Stimulated activated CD4-positive, alpha-beta T cell treated with anti-CD3 and anti-CD28 coated beads, TNF-alpha, amount 100 ng/mL, for 1 hour (primary cell): ENCODE results near the gene IFT74.

Experiments used
- DNase-seq, 3 donors: peaks; one replicate each; pipeline ENCODE4 v3.0.0-alpha.2; 2020; ENCODE audit warnings: low read depth in 3 of 3, low spot score in 1 of 3

The IFT74 gene

DNA sequence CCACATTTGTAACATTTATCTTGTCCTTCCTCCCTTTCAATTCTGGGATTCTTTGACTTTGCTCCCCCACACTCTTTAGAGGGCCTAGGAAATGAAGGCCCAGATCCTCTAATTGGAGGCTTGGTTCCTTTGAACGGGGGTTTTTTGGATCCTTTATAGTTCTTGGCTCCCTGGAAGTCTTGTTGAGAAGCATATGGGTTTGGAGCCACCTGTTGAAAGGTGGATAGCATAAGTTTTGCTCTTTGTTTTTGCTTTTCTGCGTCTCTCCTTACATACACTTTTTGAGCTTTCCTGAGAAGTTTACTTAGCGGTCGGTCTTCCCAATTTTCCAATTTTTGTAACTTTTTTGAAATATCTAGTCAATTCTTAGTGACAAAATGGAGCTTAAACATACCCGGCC lies 17.8 kb downstream of the IFT74 start:
- no peak for DNase-seq

DNA sequence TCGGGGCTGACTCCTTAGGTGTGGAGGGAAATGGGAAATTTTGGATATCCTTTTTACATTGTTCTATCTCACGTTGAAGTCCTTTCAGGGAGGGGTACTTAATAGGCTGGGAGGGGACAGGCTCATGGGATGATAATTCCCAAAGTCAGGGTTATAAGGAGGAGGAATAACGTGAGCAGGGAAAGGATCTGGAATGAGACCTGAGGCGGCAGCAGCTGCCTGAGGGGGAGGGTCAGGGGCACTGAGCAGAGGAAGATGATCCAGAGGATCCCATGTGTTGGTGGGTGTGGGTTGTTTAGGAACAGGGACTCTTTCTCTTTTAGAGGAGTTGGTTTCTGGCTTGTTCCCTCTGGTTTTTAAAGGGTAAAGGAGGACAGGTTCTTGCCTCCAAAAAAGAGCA lies 18.7 kb downstream of the IFT74 start:
- no peak for DNase-seq

DNA sequence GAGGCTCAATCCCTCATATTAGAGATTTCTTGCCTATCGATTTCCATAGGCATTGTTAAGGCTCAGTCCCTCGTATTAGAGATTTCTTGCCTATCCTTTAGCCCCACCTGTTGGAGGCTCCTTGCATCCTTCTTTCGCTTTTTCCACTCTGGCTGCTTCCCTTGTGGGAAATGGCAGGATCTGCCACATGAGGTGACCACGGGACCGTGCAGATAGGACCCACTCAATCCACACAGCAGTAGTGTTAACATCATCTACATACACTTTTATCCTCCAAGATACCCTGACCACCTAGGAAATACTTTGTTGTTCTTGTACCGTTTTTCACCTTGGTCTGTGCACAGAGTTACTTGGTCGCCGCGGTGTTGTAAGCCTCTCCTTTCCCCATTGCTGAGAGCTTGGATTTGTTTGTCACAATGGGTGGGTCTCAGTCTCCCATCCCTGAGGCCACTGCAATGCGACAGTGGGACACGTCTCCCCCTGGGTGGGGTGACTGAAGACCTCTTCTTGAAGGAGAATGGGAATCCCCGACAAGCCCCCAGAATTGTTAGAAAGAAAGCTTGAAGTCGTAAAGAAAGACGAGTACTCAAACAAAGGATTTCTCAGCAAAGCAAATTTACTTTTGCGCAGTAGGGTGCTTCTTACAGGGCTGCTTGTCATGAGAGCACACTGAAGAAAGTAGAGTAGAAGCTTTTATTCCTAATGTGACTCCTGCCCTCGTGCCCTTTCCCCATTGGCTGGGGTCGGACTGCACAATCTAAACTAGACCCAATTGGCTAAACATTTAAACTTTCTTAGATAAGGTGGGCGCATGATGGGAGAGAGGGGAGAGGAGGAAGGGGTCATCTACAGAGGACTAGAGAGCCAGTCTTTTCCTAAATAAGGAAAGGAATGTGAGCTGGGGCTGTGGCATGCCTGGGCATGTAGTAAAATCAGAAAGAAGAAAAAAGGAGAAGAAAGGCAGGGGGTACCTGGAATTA lies 19.8 kb downstream of the IFT74 start:
- DNase-seq: no peak

DNA sequence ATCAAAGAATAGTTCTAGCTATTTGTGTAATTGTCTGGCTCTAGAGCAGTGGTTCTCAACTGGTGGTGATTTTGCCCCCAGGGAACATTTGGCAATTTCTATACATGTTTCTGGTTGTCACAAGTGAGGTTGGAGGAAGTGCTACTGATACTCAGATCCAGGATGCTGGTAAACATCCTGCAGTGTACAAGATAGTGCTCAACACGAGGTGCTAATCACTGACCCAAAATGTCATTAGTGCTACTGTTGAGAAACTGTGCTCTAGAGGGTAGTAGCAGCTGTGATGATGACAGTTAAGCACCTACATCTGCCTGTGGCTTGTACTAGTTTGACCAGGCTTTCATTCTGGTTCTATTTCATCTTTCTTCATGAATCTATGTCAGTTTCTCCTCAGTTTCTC lies 27.1 kb downstream of the IFT74 start:
- no peak for DNase-seq

DNA sequence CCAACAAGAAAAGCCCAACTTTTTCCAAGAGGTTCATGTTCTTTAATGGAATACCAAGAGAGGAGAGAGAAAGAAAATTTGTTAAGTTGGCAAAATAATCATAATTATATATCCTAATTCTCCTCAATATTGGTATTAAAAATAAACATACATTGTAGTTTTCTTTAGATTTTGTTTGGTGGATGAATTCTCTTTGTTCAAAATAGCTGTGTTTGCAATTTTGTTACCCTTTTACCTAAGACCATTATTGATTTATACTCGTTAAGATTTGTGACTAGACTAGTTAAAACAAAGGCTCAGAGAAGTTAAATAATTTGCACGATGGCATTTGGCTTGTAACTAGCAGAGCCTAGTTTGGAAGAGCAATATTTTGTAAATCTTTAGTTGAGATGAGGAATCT lies 39.6 kb downstream of the IFT74 start:
- no peak for DNase-seq

DNA sequence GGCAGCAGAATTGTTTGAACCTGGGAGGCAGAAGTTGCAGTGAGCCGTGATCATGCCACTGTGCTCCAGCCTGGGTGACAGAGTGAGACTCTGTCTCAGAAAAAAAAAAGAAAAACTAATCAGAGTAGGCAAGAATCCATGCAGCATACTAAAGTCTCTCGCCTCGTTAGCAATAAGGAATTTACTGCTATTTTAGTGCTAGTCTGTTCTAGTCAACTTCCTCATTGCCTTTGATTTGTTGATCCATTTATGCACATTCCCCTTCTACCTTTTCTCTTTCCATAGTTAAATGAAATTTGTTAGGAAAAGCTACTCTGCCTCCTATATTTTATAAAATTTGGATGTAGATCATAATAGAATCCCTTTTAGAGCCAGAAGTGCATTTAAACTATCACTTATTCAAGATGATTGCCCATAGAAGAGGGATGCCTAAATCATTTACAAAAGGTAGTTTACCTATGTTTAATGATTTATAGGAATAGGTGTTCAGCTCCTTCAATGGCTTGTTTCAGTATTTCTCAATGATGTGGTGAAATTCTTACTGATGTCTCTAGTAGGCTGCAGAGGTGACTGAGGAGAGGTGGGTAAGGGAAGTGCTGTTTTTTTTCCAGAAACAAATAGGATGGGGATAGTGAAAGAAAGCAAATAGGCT lies 47.3 kb downstream of the IFT74 start:
- no peak for DNase-seq

DNA sequence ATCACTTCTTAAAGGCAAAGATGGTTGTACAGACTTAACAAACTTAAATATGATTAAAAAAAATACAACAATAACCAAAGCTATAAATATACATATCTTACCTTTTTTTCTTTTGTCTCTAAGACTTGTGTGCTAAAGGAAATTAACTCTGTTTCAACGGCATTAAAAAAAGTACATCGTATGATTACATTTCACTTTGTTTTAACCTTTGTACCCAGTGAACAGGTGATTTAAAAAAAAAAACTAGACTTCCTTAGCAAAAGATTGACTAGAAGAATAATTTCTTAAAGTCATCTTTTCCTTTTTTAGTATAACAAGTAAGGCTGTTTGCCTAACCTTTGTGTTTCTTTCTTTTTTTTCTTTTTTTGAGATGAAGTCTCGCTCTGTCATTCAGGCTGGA lies 49.3 kb downstream of the IFT74 start, which contains the start of gene LRRC19:
LRRC19 (minus strand) TSS at position 182 of the 400 bp plus-strand sequence. CDS start 5,978 bp downstream, outside the sequence.
- no peak for DNase-seq

DNA sequence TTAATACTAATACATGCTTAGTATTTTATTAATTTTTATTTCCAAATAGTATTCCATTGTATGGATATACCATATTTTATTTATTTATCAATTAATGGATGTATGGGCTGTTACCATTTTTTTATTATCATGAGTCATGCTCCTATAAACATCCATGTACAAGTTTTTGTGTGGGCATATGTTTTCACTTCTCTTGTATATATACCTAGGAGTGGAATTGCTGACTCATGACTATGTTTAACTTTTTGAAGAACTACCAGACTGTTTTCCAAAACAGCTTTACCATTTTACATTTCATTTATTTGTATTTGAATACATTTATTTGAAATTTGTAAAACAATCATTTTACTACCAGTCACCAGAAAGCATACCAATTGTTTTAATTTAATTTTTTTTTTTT lies 63.4 kb downstream of the IFT74 start:
- no peak for DNase-seq

DNA sequence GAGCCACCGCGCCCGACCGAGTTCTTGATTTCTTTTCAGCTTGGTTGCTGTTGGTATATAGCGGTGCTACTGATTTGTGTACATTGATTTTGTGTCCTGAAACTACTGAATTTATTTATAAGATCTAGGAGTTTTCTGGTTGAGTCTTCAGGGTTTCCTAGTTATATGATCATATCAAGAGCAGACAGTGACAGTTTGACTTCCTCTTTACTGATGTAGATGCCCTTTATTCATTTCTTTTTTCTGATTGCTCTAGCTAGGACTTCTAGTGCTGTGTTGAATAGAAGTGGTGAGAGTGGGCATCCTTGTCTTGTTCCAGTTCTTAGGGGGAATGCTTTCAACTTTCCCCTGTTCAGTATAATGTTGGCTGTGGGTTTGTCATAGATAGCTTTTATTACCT lies 66.7 kb downstream of the IFT74 start:
- no peak for DNase-seq

DNA sequence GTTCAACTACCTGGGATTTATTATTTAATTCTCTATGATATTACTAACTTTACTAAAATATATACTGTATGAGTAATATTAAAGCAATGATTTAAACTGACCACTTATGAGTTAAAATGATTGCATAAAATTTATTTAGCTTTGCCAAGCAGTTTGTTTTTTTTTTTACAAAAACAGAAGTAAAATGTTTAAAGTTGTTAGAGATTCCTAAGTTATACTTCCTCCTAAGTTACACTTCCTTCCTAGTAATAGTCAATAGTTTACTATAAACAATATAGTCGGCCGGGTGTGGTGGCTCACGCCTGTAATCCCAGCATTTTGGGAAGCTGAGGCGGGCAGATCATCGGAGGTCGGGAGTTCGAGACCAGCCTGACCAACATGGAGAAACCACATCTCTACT lies 73.0 kb downstream of the IFT74 start:
- no peak for DNase-seq

DNA sequence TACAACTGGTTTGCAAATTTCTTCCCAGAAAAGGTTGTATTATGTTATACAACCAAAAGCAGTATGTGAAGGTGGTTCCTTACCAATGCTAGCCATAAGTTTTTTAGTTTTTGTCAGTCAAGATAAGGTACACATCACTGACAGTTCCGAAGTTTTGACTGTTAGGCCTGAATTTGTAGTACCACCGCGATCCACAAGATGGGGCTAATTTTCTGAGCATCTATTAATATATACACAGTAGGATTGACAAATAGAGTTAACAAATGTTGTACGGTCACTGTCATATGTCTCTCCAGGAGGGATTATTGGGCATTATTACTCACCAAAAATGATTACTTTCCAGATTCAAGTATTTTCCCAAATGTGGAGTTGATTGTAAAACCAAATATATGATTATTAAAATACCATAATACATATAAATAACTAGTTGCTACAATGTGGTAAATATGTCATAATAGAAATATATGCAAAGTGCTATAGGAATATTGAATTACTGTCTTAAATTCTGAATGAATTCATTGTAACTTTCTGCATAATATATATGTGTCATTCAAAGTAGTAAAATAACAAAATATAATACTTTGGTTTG lies 77.7 kb downstream of the IFT74 start:
- DNase-seq: peak in 1 of 3 donors; percentile 18

DNA sequence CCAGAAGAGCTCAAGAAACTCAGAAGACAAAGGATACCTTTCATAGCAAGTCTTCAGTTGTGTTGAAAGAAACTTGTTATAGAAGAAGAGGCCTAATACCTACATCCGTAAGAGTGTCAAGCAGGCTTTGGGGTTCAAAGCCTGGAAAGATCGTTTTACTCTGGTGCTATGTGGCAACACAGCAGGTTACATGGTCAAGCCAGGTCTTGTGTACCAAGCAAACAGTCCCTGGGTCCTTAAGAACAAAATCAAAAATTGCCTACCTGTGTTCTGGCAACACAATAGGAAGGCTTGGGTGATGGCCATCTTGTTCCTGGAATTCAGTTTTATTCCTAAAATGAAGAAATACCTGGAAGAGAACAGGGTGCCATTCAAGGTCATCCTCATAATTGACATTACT lies 81.3 kb downstream of the IFT74 start:
- DNase-seq: no peak

DNA sequence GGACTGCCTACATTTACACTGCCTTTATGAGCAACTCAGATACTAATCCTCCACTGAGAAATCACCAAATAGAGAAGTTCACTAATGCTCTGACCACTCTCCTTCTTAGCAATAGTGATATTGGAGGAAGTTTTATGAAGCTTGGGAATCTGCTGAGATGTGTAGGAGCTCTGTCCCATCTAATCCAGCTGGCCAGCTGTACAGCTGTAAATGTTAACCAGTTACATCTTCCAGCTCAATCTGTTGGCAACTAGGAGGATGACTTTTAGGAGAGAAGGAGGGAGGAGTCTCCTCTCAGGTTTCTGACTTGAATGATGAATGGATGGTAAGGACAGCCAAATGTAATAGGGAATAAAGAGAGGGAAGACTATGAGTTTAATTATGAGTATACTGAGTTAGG lies 85.5 kb downstream of the IFT74 start:
- no peak for DNase-seq

DNA sequence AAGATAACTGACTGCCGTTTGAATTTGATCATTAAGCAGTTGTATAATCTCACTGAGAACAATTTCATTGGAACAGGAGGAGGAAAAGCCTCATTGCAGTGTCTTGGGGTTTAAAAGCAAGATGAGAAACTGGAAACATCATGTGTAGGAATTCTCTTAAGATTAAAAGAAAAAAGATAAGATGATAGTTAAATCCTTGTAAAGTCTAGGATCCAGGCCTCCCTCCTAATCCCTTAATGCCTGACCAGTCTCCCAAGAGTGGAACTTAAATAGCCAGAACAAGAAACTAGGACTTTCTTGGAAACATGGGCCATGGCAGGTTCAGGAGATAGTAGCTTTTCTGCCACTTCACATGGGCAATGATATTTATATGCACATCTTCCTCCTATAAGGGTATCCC lies 86.3 kb downstream of the IFT74 start:
- no peak for DNase-seq

DNA sequence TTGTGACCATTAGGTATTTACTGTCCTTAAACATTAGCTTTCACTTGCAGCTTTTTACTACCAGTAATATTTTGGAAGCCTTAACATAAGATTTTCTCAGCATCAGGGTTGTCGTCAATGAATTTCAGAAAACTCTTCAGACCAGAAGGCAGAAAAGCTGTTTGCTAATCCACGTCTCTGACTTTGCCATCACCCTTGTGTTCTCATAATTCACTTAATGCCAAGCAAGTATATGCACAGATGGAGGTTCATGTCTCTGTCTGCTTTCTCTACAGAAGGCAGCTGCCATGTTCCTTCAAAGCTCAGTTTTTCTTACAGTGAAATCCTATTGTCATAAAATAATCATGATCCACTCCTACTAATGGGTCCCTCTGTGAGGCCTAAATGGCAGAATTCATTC lies 87.0 kb downstream of the IFT74 start:
- DNase-seq: no peak

DNA sequence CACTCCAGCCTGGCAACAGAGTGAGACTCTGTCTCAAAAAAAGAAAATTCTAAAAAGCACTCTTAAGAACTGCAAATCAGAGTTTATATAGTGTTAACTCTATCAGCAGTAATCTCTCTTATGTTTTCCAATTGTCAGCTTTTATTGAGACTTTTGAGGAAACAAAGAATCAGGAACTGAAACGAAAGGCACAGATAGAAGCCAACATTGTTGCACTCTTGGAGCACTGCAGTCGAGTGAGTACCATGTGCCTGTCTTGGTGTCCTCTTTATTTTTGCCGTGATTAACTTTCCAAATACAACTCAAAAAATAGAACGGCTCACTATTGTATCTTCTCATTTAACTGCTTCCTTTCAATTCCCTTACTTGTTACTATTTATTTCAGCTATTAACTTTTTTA lies 90.9 kb downstream of the IFT74 start:
- DNase-seq: no peak

DNA sequence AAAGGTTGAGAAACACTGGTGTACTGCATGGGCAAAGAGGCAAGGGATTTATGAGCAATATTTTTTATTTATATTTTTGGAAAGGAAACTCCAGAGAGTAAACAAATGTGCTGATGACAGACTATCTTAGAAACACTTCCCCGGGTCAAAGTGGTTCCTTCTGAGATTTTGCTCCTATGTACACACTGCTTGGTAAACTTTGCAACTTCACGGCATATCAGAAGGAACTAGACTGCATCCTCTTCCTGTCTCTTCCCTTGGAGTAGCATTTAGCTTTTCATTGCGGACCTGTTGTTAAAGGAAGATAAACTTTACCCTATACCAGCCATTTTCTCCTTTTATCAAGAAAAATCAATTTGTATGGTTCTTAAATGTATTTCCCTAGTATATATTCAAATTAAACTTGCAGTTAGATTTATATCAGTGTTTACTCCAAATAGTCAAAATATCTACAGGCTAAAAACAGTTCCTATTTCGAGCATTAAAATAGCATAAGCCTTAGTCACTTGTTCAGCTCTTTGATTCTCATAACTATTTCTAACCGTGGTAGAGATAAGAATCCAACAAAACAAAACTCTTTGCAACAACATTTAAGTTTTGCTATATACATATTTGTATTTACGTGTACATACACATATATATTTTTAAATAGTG lies 97.3 kb downstream of the IFT74 start:
- DNase-seq: no peak

DNA sequence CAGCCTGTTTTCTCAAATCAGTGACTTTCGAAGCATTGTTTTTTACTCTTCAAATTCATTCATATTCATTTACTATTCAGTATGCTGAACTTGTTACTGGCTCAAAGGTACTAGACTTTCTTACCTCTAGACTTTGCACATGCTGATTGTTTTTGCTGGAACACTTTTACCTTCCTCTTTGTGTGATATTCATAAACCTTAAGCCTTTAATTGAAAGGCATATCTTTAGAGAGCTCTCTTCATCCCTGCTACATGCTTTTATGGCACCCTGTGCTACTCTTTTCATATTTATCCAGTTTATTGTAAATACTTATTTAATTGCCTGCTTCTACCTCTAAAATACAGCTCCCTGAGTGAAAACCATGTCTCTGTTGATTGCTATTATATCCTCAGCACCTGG lies 97.9 kb downstream of the IFT74 start:
- DNase-seq: no peak

DNA sequence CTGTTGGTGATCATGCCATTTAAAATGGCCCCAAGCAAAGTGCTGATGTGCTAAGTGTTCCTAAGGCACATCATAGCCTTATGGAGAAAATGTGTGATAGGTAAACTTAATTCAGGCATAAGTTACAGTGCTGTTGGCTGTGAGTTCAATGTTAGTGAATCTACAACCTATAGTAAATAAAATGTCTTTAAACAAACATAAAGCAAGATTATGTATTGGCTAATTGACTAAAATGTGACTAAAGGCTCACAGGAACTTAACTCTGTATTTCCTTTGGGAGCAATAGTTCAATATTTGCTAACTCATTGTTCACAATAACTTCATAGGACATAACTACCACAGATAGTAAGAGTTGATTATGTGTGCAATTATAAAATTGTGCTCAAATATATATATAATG lies 98.6 kb downstream of the IFT74 start:
- no peak for DNase-seq

DNA sequence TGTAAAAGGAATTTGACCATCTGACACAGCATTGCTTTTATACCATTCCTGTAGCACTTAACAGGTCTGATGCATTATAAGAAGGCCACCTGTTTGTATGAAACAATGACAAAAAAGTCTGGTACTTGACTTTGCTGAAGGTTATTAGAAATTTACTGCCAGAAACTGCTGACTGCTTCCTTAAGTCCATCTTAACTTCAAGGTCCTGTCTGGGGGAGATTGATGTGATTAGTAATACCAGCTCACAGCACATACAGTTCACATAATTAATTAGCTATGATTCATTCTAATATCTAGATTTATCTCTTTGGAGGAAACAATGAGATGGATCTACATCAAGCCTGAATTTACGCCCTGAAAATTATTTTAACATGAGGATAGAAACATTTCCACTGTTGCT lies 103.2 kb downstream of the IFT74 start:
- DNase-seq: no peak

DNA sequence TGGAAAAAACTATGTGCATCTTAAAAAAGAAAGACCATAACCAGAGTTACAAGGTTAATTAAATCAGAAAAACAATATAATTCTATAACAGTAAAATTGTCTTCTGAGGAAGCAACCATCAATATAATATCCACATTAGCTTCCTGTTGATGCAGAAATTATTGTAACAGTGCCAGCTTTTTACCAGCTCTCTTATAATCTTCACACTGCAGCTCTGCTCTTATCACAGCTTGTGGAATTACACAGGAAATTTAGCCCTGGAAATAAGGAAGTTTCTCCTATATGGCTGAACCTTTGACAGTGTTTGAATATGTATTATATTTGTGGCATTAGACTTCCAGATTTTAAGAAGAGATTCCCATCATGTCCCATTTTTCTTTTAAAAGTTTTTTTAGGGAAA lies 103.7 kb downstream of the IFT74 start:
- DNase-seq: no peak

DNA sequence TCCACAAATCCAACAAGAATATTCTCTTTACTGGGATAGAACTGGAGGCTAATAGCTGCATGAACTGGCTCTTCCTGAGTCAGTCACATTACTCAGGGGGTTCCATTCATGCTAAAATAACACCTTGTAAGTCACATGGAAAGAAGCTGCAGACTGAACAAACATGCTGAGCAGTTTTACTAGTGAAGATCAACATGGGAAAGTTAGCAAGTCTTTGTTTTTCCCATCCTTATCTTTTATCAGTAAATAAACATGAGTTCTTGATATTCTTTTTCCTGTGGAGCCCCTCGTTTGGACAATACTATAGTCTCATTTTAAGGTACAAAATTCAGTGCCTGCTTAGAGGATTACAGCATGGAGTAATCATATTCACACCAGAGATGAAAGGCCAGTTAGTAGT lies 109.1 kb downstream of the IFT74 start:
- DNase-seq: no peak
